GM20000 (cell line): ENCODE measurements around the gene IPPK.
"Not testable (repeated sequence)": the region's sequence is repeated elsewhere in the genome, so short reads cannot be mapped to it uniquely, and the experiment has no call there.

ENCODE experiments used
- DNase-seq: peaks from one replicate; pipeline ENCODE4 v3.0.0; 2012; ENCODE audit warnings: low spot score
- CTCF ChIP-seq: IDR thresholded peaks from 2 replicates; pipeline ENCODE4 v1.5.1; 2012; ENCODE audit warnings: mild to moderate bottlenecking, control low read depth; ENCODE audit errors: extremely low read depth, missing control alignments

Gene IPPK

GRCh38 chr9:92601451-92601850 is 68.5 kb downstream of the IPPK start:
- DNase-seq: no peak
- no peak for TF ChIP-seq CTCF

- no peak for TF ChIP-seq CTCF
- no peak for DNase-seq
Observed at GRCh38 chr9:92600462-92601261, 69.3 kb downstream of the IPPK start.

GRCh38 chr9:92599938-92600461 is 69.9 kb downstream of the IPPK start:
- DNase-seq: no peak
- TF ChIP-seq CTCF: no peak

GRCh38 chr9:92598382-92598781 is 71.5 kb downstream of the IPPK start:
- TF ChIP-seq CTCF: no peak
- DNase-seq: no peak

GRCh38 chr9:92595930-92596329 is 74.0 kb downstream of the IPPK start:
- no peak for DNase-seq
- TF ChIP-seq CTCF: no peak

- not testable (repeated sequence) for DNase-seq
Observed at GRCh38 chr9:92595075-92595474, 74.9 kb downstream of the IPPK start.

GRCh38 chr9:92592946-92593861 is 76.7 kb downstream of the IPPK start:
- DNase-seq: no peak

More at GRCh38 chr9:92592946-92593861, 76.7 kb downstream of the IPPK start:
- TF ChIP-seq CTCF: no peak
